GM19395 (cell line): ENCODE results near the gene ADGRF3.
"Not testable (repeated sequence)": the region's sequence is repeated elsewhere in the genome, so short reads cannot be mapped to it uniquely, and the experiment has no call there.

Experiments used
- ATAC-seq: cut with Tn5 transposase; IDR thresholded peaks from one replicate; pipeline ENCODE4 v1.9.1; 2021; ENCODE audit warnings: mild to moderate bottlenecking, moderate library complexity; ENCODE audit not compliant: unreplicated experiment

Gene ADGRF3

GRCh38 chr2:26346454-26347053 is at the start of gene ADGRF3:
Gene ADGRF3, minus strand, starts transcription at chr2:26346789. Its CDS starts 555 bp downstream, at chr2:26346234.
- ATAC-seq, result peak; percentile 26

GRCh38 chr2:26395394-26395793 is 48.8 kb upstream of the ADGRF3 start:
- no peak for ATAC-seq

GRCh38 chr2:26394694-26395093 is 48.1 kb upstream of the ADGRF3 start:
- ATAC-seq, result no peak

GRCh38 chr2:26387189-26387588 is 40.6 kb upstream of the ADGRF3 start:
- no peak for ATAC-seq

- no peak for ATAC-seq
Measured at GRCh38 chr2:26384597-26384996, 38.0 kb upstream of the ADGRF3 start.

- ATAC-seq, result no peak
Measured at GRCh38 chr2:26384183-26384582, 37.6 kb upstream of the ADGRF3 start.

GRCh38 chr2:26382564-26382963 is 36.0 kb upstream of the ADGRF3 start:
- no peak for ATAC-seq

GRCh38 chr2:26380281-26380680 is 33.7 kb upstream of the ADGRF3 start:
- no peak for ATAC-seq

- ATAC-seq, result no peak
Measured at GRCh38 chr2:26376799-26377198, 30.2 kb upstream of the ADGRF3 start.

GRCh38 chr2:26370909-26371308 is 24.3 kb upstream of the ADGRF3 start:
- not testable (repeated sequence) for ATAC-seq

GRCh38 chr2:26369664-26370063 is 23.1 kb upstream of the ADGRF3 start:
- not testable (repeated sequence) for ATAC-seq

GRCh38 chr2:26366957-26367356 is 20.4 kb upstream of the ADGRF3 start:
- ATAC-seq, result no peak

- no peak for ATAC-seq
Measured at GRCh38 chr2:26364669-26365068, 18.1 kb upstream of the ADGRF3 start.

- ATAC-seq, result no peak
Measured at GRCh38 chr2:26363958-26364357, 17.4 kb upstream of the ADGRF3 start.

GRCh38 chr2:26363323-26363722 is 16.7 kb upstream of the ADGRF3 start:
- no peak for ATAC-seq

GRCh38 chr2:26359886-26360473 is 13.4 kb upstream of the ADGRF3 start:
- no peak for ATAC-seq

GRCh38 chr2:26356771-26357170 is 10.2 kb upstream of the ADGRF3 start:
- ATAC-seq, result no peak

GRCh38 chr2:26356111-26356510 is 9.5 kb upstream of the ADGRF3 start:
- no peak for ATAC-seq

- no peak for ATAC-seq
Measured at GRCh38 chr2:26355038-26355995, 8.7 kb upstream of the ADGRF3 start.

GRCh38 chr2:26354469-26354868 is 7.9 kb upstream of the ADGRF3 start:
- ATAC-seq, result not testable (repeated sequence)

GRCh38 chr2:26352892-26353291 is 6.3 kb upstream of the ADGRF3 start:
- ATAC-seq, result no peak
